Mesangial cell (primary cell): ENCODE measurements around the gene HINT3. TPM values are rescaled to one million over a fixed set of nuclear protein-coding genes. Genes with fewer than 3 reads are reported as not detected.

Source experiments
- total RNA-seq: library from RNA; depleted of rRNA; stranded (reverse); fragments of >200 nt; gene quantifications from 2 replicates; pipeline ENCODE4 v1.2.3, GENCODE V29; 2015

HINT3 gene
- 8.3 and 12.2 TPM in 2 replicates for total RNA-seq

DNA sequence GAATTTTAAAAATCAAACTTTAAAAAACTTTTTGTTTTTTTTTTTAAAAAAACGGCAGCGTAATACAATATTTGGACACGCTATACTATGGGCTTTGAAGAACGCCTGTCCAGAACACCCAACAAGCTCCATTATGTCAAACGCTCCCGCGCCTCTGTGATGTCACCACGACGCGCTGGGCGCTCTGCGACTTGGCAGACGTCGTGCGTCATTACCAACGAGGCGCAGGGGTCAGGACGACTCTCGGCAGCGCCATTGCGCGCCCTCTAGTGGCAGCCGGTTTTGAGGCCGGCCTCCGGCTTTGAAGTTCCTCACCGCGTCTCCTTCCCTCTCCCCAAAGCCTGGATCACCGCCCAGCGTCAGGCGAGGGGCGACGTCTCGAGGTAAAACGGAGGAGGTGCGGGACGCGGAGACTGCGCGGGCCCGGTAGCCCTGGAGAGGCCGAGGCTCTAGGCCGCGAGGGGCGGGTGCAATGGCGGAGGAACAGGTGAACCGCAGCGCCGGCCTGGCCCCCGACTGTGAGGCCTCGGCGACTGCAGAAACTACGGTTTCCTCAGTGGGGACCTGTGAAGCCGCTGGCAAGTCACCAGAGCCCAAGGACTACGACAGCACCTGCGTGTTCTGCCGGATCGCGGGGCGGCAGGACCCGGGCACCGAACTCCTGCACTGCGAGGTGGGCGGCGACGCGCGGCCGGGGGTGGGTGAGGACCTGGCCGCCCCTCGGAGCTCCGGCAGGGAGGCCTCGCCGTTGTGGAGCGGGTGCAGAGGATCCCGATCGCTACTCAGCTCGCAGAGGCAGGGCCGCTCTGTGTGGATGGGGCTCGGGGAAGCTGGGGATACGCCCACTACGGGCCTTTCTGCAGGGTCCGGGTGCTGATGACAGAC is at the start of gene HINT3:
Gene HINT3 (plus strand): TSS at position 265 of the 885 bp plus-strand sequence. CDS start 208 bp downstream, at position 473.

DNA sequence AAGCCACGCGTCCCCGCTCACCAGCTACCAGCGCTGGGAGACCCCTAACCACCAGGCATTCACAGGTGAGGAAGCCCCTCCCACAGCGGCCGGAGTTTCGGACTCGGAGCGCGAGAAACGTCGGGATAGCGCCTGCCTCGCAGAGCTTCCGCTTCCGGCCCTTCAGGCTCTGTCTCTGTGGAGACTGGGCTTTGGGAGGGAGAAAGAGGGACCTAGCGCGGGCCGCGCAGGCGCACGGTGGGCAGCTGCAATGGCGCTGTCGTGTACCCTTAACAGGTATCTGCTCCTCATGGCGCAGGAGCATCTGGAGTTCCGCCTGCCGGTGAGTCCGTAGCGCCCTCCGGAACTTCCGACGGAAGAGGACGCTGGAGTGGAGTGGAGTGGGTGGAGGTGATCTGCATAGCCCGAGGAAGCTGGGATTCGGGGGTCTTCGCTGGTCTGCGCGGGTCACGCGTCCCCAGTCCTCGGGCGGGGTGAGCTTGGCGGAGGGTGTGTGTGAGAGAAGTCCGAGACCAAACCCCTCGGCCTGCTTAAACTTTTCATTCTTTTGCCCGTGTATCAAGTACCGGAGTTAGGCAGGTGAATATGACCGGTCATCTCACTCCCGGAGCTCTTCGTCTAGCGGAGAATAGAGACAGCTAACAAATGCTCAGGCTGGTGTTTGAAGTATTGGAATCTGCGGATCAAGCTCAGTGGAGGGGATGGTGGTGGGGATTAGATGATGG is 29.9 kb downstream of the HINT3 start, which contains the start of gene TRMT11:
Gene TRMT11 (plus strand): TSS at position 240 of the 725 bp plus-strand sequence. CDS start 11 bp downstream, at position 251.

Other genes with a start within 250 kb of the HINT3 start
- gene HEY2, start 207.1 kb upstream of the HINT3 start, total RNA-seq, result 0.16 and 0.51 TPM in 2 replicates
- 11.1 and 11.8 TPM in 2 replicates for gene NCOA7, start 165.8 kb upstream of the HINT3 start, total RNA-seq
- 8.6 and 10.3 TPM in 2 replicates for gene TRMT11, start 29.8 kb downstream of the HINT3 start, total RNA-seq